IPS-11a (cell line): Measurements from ENCODE around the gene GSTM3.
"Not testable (repeated sequence)": the region's sequence is repeated elsewhere in the genome, so short reads cannot be mapped to it uniquely, and the experiment has no call there.

Source experiments
- H3K4me3 ChIP-seq: one replicate; pipeline ENCODE4 v1.5.1; 2013; ENCODE audit warnings: low read depth, low read length, control low read depth

The GSTM3 gene

GRCh38 chr1:109776206-109776835 lies 35.5 kb upstream of the GSTM3 start:
- no peak overlapping the region for H3K4me3 ChIP-seq

- no peak overlapping the region for H3K4me3 ChIP-seq
Measured at GRCh38 chr1:109775398-109775797, 34.6 kb upstream of the GSTM3 start.

GRCh38 chr1:109773900-109774485 lies 33.2 kb upstream of the GSTM3 start:
- H3K4me3 ChIP-seq = no peak overlapping the region

GRCh38 chr1:109773203-109773899 lies 32.5 kb upstream of the GSTM3 start:
- no peak overlapping the region for H3K4me3 ChIP-seq

GRCh38 chr1:109772658-109773202 lies 31.9 kb upstream of the GSTM3 start:
- no peak overlapping the region for H3K4me3 ChIP-seq

- no peak overlapping the region for H3K4me3 ChIP-seq
Measured at GRCh38 chr1:109771712-109772657, 31.1 kb upstream of the GSTM3 start.

- H3K4me3 ChIP-seq = no peak overlapping the region
Measured at GRCh38 chr1:109770331-109771095, 29.7 kb upstream of the GSTM3 start.

GRCh38 chr1:109769330-109770078 lies 28.7 kb upstream of the GSTM3 start:
- H3K4me3 ChIP-seq = no peak overlapping the region

- H3K4me3 ChIP-seq = no peak overlapping the region
Measured at GRCh38 chr1:109768820-109769219, 28.0 kb upstream of the GSTM3 start.

GRCh38 chr1:109768335-109768650 lies 27.5 kb upstream of the GSTM3 start:
- H3K4me3 ChIP-seq = no peak overlapping the region

- H3K4me3 ChIP-seq = no peak overlapping the region
Measured at GRCh38 chr1:109767637-109768334, 26.9 kb upstream of the GSTM3 start.

GRCh38 chr1:109766991-109767636 lies 26.3 kb upstream of the GSTM3 start:
- not testable (repeated sequence) for H3K4me3 ChIP-seq

GRCh38 chr1:109765896-109766615 lies 25.2 kb upstream of the GSTM3 start:
- no peak overlapping the region for H3K4me3 ChIP-seq

GRCh38 chr1:109765483-109765815 lies 24.6 kb upstream of the GSTM3 start:
- H3K4me3 ChIP-seq = no peak overlapping the region

GRCh38 chr1:109764561-109765482 lies 24.0 kb upstream of the GSTM3 start:
- H3K4me3 ChIP-seq = no peak overlapping the region

- H3K4me3 ChIP-seq = no peak within 1 kb of the TSS
Measured at GRCh38 chr1:109763646-109764415, 23.0 kb upstream of the GSTM3 start, which contains the start of gene EPS8L3. TSS of gene EPS8L3 (minus strand) at chr1:109763923. CDS start at chr1:109761749, 2,174 bp downstream.
